BE2C (cell line): Measurements from ENCODE around the gene CFAP119.

ENCODE experiments used
- DNase-seq: peaks from one replicate; pipeline ENCODE4 v3.0.0-alpha.2; 2020
- H3K27me3 ChIP-seq: fragments of 250-450 bp; sonication (Bioruptor Pico); 2 replicates; pipeline ENCODE4 v1.5.1; 2020; ENCODE audit warnings: mild to moderate bottlenecking
- H3K36me3 ChIP-seq: fragments of 250-450 bp; sonication (Bioruptor Pico); 2 replicates; pipeline ENCODE4 v1.5.1; 2020; ENCODE audit warnings: mild to moderate bottlenecking
- H3K4me1 ChIP-seq: fragments of 250-450 bp; sonication (Bioruptor Pico); 2 replicates; pipeline ENCODE4 v1.5.1; 2020
- H3K4me3 ChIP-seq: 2 replicates; pipeline ENCODE4 v1.5.1; 2011; ENCODE audit warnings: low read depth, low read length
- H3K9me3 ChIP-seq: fragments of 250-450 bp; sonication (Bioruptor Pico); 2 replicates; pipeline ENCODE4 v1.5.1; 2020
- CTCF ChIP-seq: IDR thresholded peaks from 2 replicates; pipeline ENCODE4 v1.5.1; 2012; ENCODE audit warnings: mild to moderate bottlenecking, low read depth, low read length

CFAP119 gene

GRCh38 chr16:30747331-30747730 is 14.5 kb downstream of the CFAP119 start:
- H3K9me3 ChIP-seq = no peaks in the 10 kb centered on the region
- DNase-seq = no peak
- no peak for TF ChIP-seq CTCF
- H3K4me3 ChIP-seq = peak overlapping the region; percentile 59
- no peaks in the 10 kb centered on the region for H3K4me1 ChIP-seq
- no peaks in the 10 kb centered on the region for H3K27me3 ChIP-seq
- H3K36me3 ChIP-seq = peaks cover 11% of the 10 kb centered on the region

GRCh38 chr16:30746638-30747175 is 15.2 kb downstream of the CFAP119 start:
- H3K36me3 ChIP-seq = peaks cover 10% of the 10 kb centered on the region
- peaks cover 6% of the 10 kb centered on the region for H3K4me1 ChIP-seq
- H3K27me3 ChIP-seq = no peaks in the 10 kb centered on the region
- H3K9me3 ChIP-seq = no peaks in the 10 kb centered on the region
- TF ChIP-seq CTCF = no peak
- no peak for DNase-seq
- H3K4me3 ChIP-seq = no peak overlapping the region

- Histone ChIP-seq H3K27me3 (no peaks in the 10 kb centered on the region), H3K4me1 (peaks cover 13% of the 10 kb centered on the region), H3K9me3 (no peaks in the 10 kb centered on the region), H3K36me3 (no peaks in the 10 kb centered on the region), H3K4me3 (no peak overlapping the region)
- DNase-seq = no peak
- TF ChIP-seq CTCF = no peak
These were observed 16.8 kb downstream of the CFAP119 start for GRCh38 chr16:30745082-30745481.

- H3K27me3 ChIP-seq = no peaks in the 10 kb centered on the region
- no peak for TF ChIP-seq CTCF
- H3K4me1 ChIP-seq = peaks cover 13% of the 10 kb centered on the region
- no peak overlapping the region for H3K4me3 ChIP-seq
- no peak for DNase-seq
- peaks cover 4% of the 10 kb centered on the region for H3K36me3 ChIP-seq
- H3K9me3 ChIP-seq = no peaks in the 10 kb centered on the region
These were observed 17.7 kb downstream of the CFAP119 start for GRCh38 chr16:30744183-30744582.

GRCh38 chr16:30743716-30744115 is 18.1 kb downstream of the CFAP119 start:
- no peak for DNase-seq
- Histone ChIP-seq H3K4me3 (no peak overlapping the region), H3K36me3 (peaks cover 9% of the 10 kb centered on the region), H3K9me3 (no peaks in the 10 kb centered on the region), H3K4me1 (peaks cover 13% of the 10 kb centered on the region), H3K27me3 (no peaks in the 10 kb centered on the region)
- no peak for TF ChIP-seq CTCF

GRCh38 chr16:30741461-30741914 is 20.4 kb downstream of the CFAP119 start:
- peaks cover 13% of the 10 kb centered on the region for H3K4me1 ChIP-seq
- no peak for TF ChIP-seq CTCF
- H3K36me3 ChIP-seq = peaks cover 30% of the 10 kb centered on the region
- H3K9me3 ChIP-seq = no peaks in the 10 kb centered on the region
- no peaks in the 10 kb centered on the region for H3K27me3 ChIP-seq
- H3K4me3 ChIP-seq = no peak overlapping the region
- peak; percentile 65 for DNase-seq
